DMS153 treated with DMSO at 0.1 percent for 48 hours (cell line): ENCODE results near the gene ETFRF1.
A peak's percentile ranks its signal among the peaks of the same experiment; 100 is the strongest.

Experiments used
- DNase-seq: peaks from one replicate; lab custom pipeline; 2025; ENCODE audit not compliant: unreplicated experiment; lab: John Stamatoyannopoulos, UW

The ETFRF1 gene, protein sequence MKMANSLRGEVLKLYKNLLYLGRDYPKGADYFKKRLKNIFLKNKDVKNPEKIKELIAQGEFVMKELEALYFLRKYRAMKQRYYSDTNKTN

GRCh38 chr12:25195056-25195971 is at the start of gene ETFRF1, which contains the start of gene DNAI7:
Gene ETFRF1, plus strand, starts transcription at chr12:25195237. Its CDS starts 8,720 bp downstream, at chr12:25203957.
Gene DNAI7, minus strand, starts transcription at chr12:25195160. Its CDS starts 82 bp downstream, at chr12:25195078.
- DNase-seq = peak; percentile 94

DNA sequence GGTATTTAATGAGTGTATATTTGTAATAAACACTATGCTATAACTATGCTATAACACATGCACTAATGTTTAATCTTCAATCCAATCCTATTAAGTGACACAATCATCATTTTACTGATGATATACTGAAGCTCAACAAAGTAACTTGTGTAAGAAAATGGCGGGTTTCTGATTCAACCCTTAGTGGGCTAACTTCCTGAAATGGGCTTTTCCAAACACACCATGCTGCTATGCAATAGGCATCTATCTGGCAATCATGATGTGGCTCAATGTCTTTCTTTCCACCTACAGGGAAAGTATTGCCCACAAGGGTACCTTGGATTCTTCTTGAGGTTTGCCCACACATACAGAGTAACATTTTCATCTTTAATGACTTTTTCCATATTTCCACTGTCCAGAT is 48.4 kb upstream of the ETFRF1 start:
- DNase-seq = no peak

GRCh38 chr12:25151476-25151875 is 43.6 kb upstream of the ETFRF1 start:
- DNase-seq = no peak

- DNase-seq = no peak
Observed at GRCh38 chr12:25152055-25152454, 43.0 kb upstream of the ETFRF1 start.

DNA sequence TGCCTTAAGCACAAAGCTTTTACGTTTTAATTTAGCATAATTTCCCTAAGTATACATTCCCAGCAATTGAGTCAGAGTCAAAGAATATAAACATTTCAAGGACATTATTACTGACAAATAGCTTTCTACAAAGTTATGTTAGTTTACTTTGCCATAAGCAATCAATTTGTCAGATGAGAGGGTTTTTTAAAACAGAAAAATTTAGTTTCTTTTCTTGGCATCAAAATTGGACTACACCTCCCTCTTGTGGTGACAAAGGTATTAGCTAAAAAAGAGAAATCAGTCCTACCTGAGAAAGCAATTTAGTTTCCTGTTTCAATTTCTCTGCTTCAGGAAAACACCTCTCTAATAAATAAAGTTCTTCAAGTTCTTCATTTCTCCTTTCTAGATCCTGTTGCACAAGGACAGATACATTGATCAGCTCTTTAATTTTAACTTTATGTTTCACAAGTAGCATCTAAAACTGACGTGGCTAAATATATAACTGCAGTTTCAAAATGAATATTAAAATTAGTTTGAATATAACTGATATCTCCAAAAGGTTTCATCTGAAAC is 39.9 kb upstream of the ETFRF1 start:
- DNase-seq = peak; percentile 8

GRCh38 chr12:25156061-25156460 is 39.0 kb upstream of the ETFRF1 start:
- DNase-seq = no peak

GRCh38 chr12:25162866-25163265 is 32.2 kb upstream of the ETFRF1 start:
- no peak for DNase-seq

GRCh38 chr12:25182765-25183164 is 12.3 kb upstream of the ETFRF1 start:
- DNase-seq = no peak

DNA sequence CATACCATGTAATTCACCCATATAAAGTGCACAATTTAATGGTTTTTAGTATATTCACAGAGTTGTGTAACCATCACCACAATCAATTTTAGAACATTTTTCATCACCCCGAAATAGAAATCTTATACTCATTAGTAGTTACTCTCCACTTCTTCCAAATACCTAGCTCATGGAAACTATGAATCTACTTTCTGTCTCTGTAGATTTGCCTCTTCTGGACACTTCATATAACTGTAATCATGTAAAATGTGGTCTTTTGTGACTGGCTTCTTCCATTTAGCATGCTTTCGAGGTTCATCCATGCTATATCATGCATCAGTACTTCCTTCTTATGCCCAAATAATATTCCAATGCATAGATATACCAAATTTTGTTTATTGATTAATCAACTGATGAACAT is 10.9 kb upstream of the ETFRF1 start:
- DNase-seq = no peak

GRCh38 chr12:25186038-25186787 is 8.8 kb upstream of the ETFRF1 start:
- no peak for DNase-seq

- DNase-seq = no peak
Observed at GRCh38 chr12:25186788-25187402, 8.1 kb upstream of the ETFRF1 start.

DNA sequence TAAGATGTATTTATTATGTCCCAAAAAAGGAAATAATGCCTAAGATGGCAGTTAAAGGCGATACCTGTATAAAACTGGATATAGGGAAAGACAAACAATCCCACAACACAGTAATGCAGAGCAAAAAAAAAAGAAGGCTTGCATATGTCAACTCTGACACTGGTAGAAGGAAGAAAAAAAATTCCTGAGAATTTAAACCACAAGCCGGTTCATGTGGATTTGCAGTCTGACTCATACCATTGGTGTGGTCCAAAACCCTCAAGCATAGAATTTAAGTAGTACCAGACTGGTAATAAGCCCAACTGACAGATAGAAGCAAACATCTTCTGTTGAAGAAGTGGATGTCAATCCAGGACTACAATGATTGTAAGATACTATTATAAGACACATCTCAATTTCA is 7.3 kb upstream of the ETFRF1 start:
- DNase-seq = no peak

- DNase-seq = no peak
Observed at GRCh38 chr12:25189656-25190055, 5.4 kb upstream of the ETFRF1 start.

DNA sequence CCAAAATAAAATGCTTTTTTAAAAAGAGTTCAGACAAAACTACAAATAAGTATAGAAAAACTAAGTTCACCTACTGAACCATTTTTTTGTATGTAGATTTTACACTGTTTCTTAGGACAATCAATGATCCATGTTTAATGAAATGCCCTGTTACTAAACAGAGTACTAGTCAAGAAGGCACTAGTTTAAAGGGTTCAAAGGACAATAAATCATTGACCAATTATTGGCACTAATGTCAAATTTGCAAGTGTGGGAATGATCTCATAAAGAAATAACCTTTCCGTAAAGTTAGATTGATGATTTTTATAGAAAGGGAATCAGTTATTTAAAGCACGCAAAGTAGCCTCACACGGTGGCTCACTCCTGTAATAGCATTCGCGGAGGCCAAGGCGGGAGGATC is 4.2 kb upstream of the ETFRF1 start:
- DNase-seq = no peak

- no peak for DNase-seq
Observed at GRCh38 chr12:25194214-25194613, 823 bp upstream of the ETFRF1 start.

- no peak for DNase-seq
Observed at GRCh38 chr12:25194722-25195055, 348 bp upstream of the ETFRF1 start.

DNA sequence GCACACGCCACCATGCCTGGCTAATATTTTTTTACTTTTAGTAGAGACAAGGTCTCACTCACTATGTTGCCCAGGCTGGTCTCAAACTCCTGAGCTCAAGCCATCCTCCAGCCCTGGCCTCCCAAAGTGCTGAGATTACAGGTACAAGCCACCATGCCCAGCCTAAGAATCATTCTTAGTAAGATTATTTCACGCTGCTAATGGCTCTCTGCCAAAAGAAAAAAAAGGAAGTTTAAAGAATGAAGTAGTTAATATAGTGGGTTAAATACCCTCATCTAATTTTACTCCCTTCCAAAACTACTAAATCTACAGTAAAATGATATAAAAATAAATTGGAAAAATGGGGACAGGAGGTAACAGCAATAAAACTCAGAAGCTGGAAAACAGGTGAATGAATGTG is 2.6 kb downstream of the ETFRF1 start:
- no peak for DNase-seq

DNA sequence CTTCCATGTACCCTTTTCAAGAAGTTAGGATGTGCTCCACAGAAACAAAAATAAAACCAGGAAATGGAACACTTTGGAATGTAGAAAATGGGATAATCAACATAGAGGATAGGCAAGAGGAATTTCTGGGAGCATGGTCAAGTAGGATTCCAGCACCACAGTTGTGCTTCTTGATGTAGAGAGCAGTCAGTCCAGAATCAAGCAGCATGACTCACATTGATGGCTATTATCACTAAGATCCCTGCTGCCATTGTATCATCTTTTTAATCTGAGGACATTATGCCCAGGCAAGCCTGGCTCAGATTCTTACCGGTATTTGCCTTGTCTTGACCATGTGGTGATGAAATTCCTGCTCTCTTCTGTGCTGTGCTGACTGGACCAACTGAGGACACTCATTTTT is 5.7 kb downstream of the ETFRF1 start:
- no peak for DNase-seq

DNA sequence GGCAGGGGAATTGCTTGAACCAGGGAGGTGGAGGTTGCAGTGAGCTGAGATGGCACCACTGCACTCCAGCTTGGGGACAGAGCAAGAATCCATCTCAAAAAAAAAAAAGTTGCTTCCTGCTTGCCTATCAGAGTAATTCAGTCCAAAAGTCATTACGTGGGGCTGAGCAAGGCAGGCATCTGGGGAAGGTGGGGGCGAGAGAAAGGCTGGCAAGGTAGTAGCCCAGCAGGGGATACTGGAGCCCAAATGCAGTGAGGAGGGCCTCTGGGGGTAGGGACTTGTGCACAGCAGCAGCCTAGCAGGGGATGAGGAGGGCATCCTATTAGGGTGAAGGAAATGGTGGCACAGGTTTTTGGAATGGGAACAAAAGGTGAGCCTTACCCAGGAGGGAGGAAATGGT is 7.1 kb downstream of the ETFRF1 start:
- no peak for DNase-seq

GRCh38 chr12:25207411-25207810 is 12.4 kb downstream of the ETFRF1 start:
- no peak for DNase-seq

- no peak for DNase-seq
Observed at GRCh38 chr12:25207846-25208245, 12.8 kb downstream of the ETFRF1 start.
